HCT116 (cell line): Measurements from ENCODE around the gene CCM2L. TPM values are rescaled to one million over a fixed set of nuclear protein-coding genes. Genes with fewer than 3 reads are reported as not detected.

Source experiments
- ATAC-seq: fragments of 200-7000 bp; cut with Tn5 transposase; 2 replicates; pipeline ENCODE4 v1.9.1; 2020; ENCODE audit warnings: mild to moderate bottlenecking, moderate library complexity
- BruUV-seq: library from RNA; stranded (reverse); fragments of 400-500 nt; replicated peaks from 2 replicates; lab custom pipeline; 2021; lab: Mats Ljungman, UMichigan
- CTCF ChIA-PET: fragments of 300-600 bp; sonication (Branson Sonifier 250); formaldehyde crosslinking; loops from one replicate; lab custom pipeline; 2021; ENCODE audit warnings: antibody characterized with exemption; lab: Charles Lee
- POLR2A ChIA-PET: fragments of 300-600, 350-600 bp; sonication (Branson Sonifier 250); formaldehyde crosslinking; loops from one replicate; lab custom pipeline; 2021; ENCODE audit warnings: antibody characterized with exemption; lab: Charles Lee
- RAD21 ChIA-PET, 2 experiments: fragments of 300-600 bp; sonication (Branson Sonifier 250); formaldehyde crosslinking; loops; one replicate each; lab custom pipeline; 2023; ENCODE audit warnings: low total read pairs in 2 of 2; ENCODE audit not compliant: uncharacterized antibody in 2 of 2, unreplicated experiment in 2 of 2, low non-redundant PET in 1 of 2; lab: Charles Lee
- DNase-seq: peaks from one replicate; pipeline ENCODE4 v3.0.0-alpha.2; 2010; ENCODE audit warnings: low read depth, low spot score
- H2AFZ ChIP-seq: fragments of 200-600 bp; shearing (Covaris generic), sonication (generic); 2 replicates; pipeline ENCODE4 v1.6.1; 2017; ENCODE audit warnings: low read depth, mixed run types, mixed read lengths, antibody characterized with exemption, low read length; ENCODE audit not compliant: poor library complexity, severe bottlenecking
- H3K27ac ChIP-seq: 2 replicates; pipeline ENCODE4 v1.5.1; 2012; ENCODE audit warnings: low read depth, low read length
- H3K27me3 ChIP-seq: fragments of 200-600 bp; sonication (generic); 2 replicates; pipeline ENCODE4 v1.6.1; 2016; ENCODE audit warnings: mixed run types, low read length, mixed read lengths; ENCODE audit not compliant: insufficient read depth
- H3K36me3 ChIP-seq, 2 experiments: fragments of 200-500 bp in 1 of 2; fragments of 200-600 bp in 1 of 2; sonication (Bioruptor generic) in 1 of 2; sonication (generic) in 1 of 2; 2 replicates each; pipeline versions ENCODE4 v1.5.1 to v1.6.1; 2014 to 2016; ENCODE audit warnings: low read length in 2 of 2, inconsistent platforms in 1 of 2, mixed read lengths in 1 of 2, mixed run types in 1 of 2; ENCODE audit not compliant: insufficient read depth in 2 of 2, control insufficient read depth in 1 of 2
- H3K4me1 ChIP-seq, 2 experiments: fragments of 200-600 bp in 1 of 2; sonication (generic) in 1 of 2; 2 replicates each; pipeline versions ENCODE4 v1.5.1 to v1.6.1; 2012 to 2017; ENCODE audit warnings: low read length in 2 of 2, inconsistent platforms in 1 of 2, mild to moderate bottlenecking in 1 of 2, mixed read lengths in 1 of 2, mixed run types in 1 of 2, moderate library complexity in 1 of 2; ENCODE audit not compliant: insufficient read depth in 2 of 2, control insufficient read depth in 1 of 2
- H3K4me2 ChIP-seq: fragments of 200-600 bp; sonication (generic); 2 replicates; pipeline ENCODE4 v1.6.1; 2017; ENCODE audit warnings: mixed run types, low read length, mixed read lengths
- H3K4me3 ChIP-seq, 2 experiments: fragments of 200-600 bp in 1 of 2; sonication (generic) in 1 of 2; replicated peaks in 1 of 2; 2 replicates each; pipeline ENCODE4 v1.5.1; 2011 to 2016; ENCODE audit warnings: low read length in 2 of 2, control low read depth in 1 of 2, low read depth in 1 of 2, mild to moderate bottlenecking in 1 of 2, mixed read lengths in 1 of 2, mixed run types in 1 of 2
- H3K79me2 ChIP-seq: fragments of 200-600 bp; sonication (generic); 2 replicates; pipeline ENCODE4 v1.6.1; 2017; ENCODE audit warnings: mild to moderate bottlenecking, mixed run types, low read length, moderate library complexity, mixed read lengths; ENCODE audit not compliant: insufficient read depth
- H3K9ac ChIP-seq: fragments of 200-600 bp; sonication (generic); 2 replicates; pipeline ENCODE4 v1.6.1; 2016; ENCODE audit warnings: low read length, mixed read lengths
- H3K9me2 ChIP-seq: fragments of 200-600 bp; sonication (generic), shearing (Covaris generic); 2 replicates; pipeline ENCODE4 v1.6.1; 2017; ENCODE audit warnings: mixed run types, mild to moderate bottlenecking, moderate library complexity; ENCODE audit not compliant: insufficient read depth
- H3K9me3 ChIP-seq, 2 experiments: fragments of 200-500 bp in 1 of 2; fragments of 200-600 bp in 1 of 2; sonication (Bioruptor generic) in 1 of 2; sonication (generic) in 1 of 2; 2 replicates each; pipeline ENCODE4 v1.6.1; 2014 to 2017; ENCODE audit warnings: low read length in 2 of 2, mixed read lengths in 2 of 2, inconsistent platforms in 1 of 2, low read depth in 1 of 2, mild to moderate bottlenecking in 1 of 2, mixed run types in 1 of 2, moderate library complexity in 1 of 2; ENCODE audit not compliant: control insufficient read depth in 1 of 2, insufficient read depth in 1 of 2
- H4K20me1 ChIP-seq: fragments of 200-600 bp; sonication (generic), shearing (Covaris generic); 2 replicates; pipeline ENCODE4 v1.6.1; 2017; ENCODE audit warnings: mixed run types, mild to moderate bottlenecking, moderate library complexity; ENCODE audit not compliant: insufficient read depth
- CBX3 ChIP-seq: IDR thresholded peaks from 2 replicates; pipeline ENCODE4 v1.6.1; 2012; ENCODE audit warnings: low read depth
- CTCF ChIP-seq, 3 experiments: fragments of 200-600 bp in 1 of 3; sonication (generic) in 1 of 3; IDR thresholded peaks in 2 of 3; conservative IDR thresholded peaks in 1 of 3; 2 replicates each; pipeline ENCODE4 v1.5.1; 2012 to 2017; ENCODE audit warnings: low read depth in 2 of 3, low read length in 2 of 3, antibody characterized with exemption in 1 of 3, borderline replicate concordance in 1 of 3, control low read depth in 1 of 3, mild to moderate bottlenecking in 1 of 3, mixed read lengths in 1 of 3, mixed run types in 1 of 3, moderate library complexity in 1 of 3; ENCODE audit not compliant: insufficient read depth in 1 of 3
- EGR1 ChIP-seq: IDR thresholded peaks from 2 replicates; pipeline ENCODE4 v1.6.1; 2012; ENCODE audit warnings: low read depth
- ELF1 ChIP-seq: IDR thresholded peaks from 2 replicates; pipeline ENCODE4 v1.6.1; 2012; ENCODE audit warnings: low read depth, borderline replicate concordance
- EZH2phosphoT487 ChIP-seq: fragments of 200-600 bp; IDR thresholded peaks from 2 replicates; pipeline ENCODE4 v1.6.1; 2018; ENCODE audit warnings: antibody characterized with exemption, borderline replicate concordance
- FOSL1 ChIP-seq: IDR thresholded peaks from 2 replicates; pipeline ENCODE4 v1.6.1; 2012; ENCODE audit warnings: low read depth
- JUND ChIP-seq: IDR thresholded peaks from 2 replicates; pipeline ENCODE4 v1.6.1; 2012
- MAX ChIP-seq: IDR thresholded peaks from 2 replicates; pipeline ENCODE4 v1.6.1; 2012
- POLR2AphosphoS5 ChIP-seq: IDR thresholded peaks from 2 replicates; pipeline ENCODE4 v1.6.1; 2011; ENCODE audit warnings: mild to moderate bottlenecking, low read depth, low read length, moderate library complexity
- REST ChIP-seq: IDR thresholded peaks from 2 replicates; pipeline ENCODE4 v1.6.1; 2012; ENCODE audit warnings: low read depth
- SP1 ChIP-seq: IDR thresholded peaks from 2 replicates; pipeline ENCODE4 v1.6.1; 2012; ENCODE audit warnings: low read depth
- SRF ChIP-seq: IDR thresholded peaks from 2 replicates; pipeline ENCODE4 v1.6.1; 2012; ENCODE audit warnings: low read depth
- ZFX ChIP-seq: fragments of 450-650 bp; IDR thresholded peaks from 2 replicates; pipeline ENCODE4 v1.6.1; 2017
- ZNF274 ChIP-seq: fragments of 200-500 bp; sonication (Bioruptor generic); IDR thresholded peaks from 2 replicates; pipeline ENCODE4 v1.6.1; 2014; ENCODE audit warnings: mild to moderate bottlenecking, low read depth, low read length, inconsistent platforms
- intact Hi-C: fragments of 100-400 bp; cut with micrococcal nuclease; formaldehyde crosslinking; loops from 2 replicates; pipeline ENCODE4 v1.10.0; 2022
- total RNA-seq: library from RNA; stranded (reverse); gene quantifications from one replicate; pipeline ENCODE4 v1.2.1, GENCODE V29; 2021; ENCODE audit not compliant: unreplicated experiment

CCM2L gene
- total RNA-seq, 1 experiment from 2014 or later, result 1.4 TPM

GRCh38 chr20:32052778-32053362 is 42.6 kb downstream of the CCM2L start:
- Histone ChIP-seq H3K9me3 (no peaks in the 10 kb centered on the region), H2AFZ (no peak overlapping the region), H3K9ac (no peak overlapping the region), H3K27ac (no peak overlapping the region), H3K4me1 (no peaks in the 10 kb centered on the region), H3K79me2 (no peaks in the 10 kb centered on the region), H4K20me1 (no peaks in the 10 kb centered on the region), H3K36me3 (no peaks in the 10 kb centered on the region), H3K4me3 (no peak overlapping the region), H3K4me2 (no peak overlapping the region), H3K27me3 (peaks cover 6% of the 10 kb centered on the region; the same call in 1 of the 2 replicates), H3K9me2 (no peaks in the 10 kb centered on the region)
- RAD21 ChIA-PET, result no interaction called here
- no TSS peak for BruUV-seq
- no peak for TF ChIP-seq SP1
- TF ChIP-seq ELF1, result no peak
- no peak for TF ChIP-seq EZH2phosphoT487
- no peak for TF ChIP-seq FOSL1
- ATAC-seq, result no peak
- DNase-seq, result no peak
- CTCF ChIA-PET, result no interaction called here
- intact Hi-C loops, result no loop called here
- POLR2A ChIA-PET, result no interaction called here

- H3K4me3 ChIP-seq, result no peak overlapping the region
- intact Hi-C loops, result no loop called here
- no TSS peak for BruUV-seq
- no peaks in the 10 kb centered on the region for H3K36me3 ChIP-seq
- DNase-seq, result no peak
- POLR2A ChIA-PET, result no interaction called here
- CTCF ChIA-PET, result interaction anchor here (0.7 kb wide), 2 partner anchors 10 to 610 kb away, joined by 3 read pairs; no protein-coding TSS in a partner anchor
- no peak overlapping the region for H3K27ac ChIP-seq
- H3K4me2 ChIP-seq, result no peak overlapping the region
- ATAC-seq, result no peak
- TF ChIP-seq JUND (no peak), MAX (no peak), ZFX (no peak), POLR2AphosphoS5 (no peak), ZNF274 (no peak), EGR1 (no peak), SRF (no peak), CTCF (IDR thresholded peaks at IDR 0.05 in 2 of 3, conservative IDR thresholded peaks at IDR 0.05 in 1 of 3; ENCODE audit: borderline replicate concordance in 1 of 3, insufficient read depth in 1 of 3, low read depth in 2 of 3, low read length in 2 of 3) (no peak), REST (no peak), CBX3 (no peak)
- TF ChIP-seq, all 23 proteins: peak for 0
- H3K79me2 ChIP-seq, result no peaks in the 10 kb centered on the region
- RAD21 ChIA-PET, result no interaction called here
- no peak overlapping the region for H3K9ac ChIP-seq
- H2AFZ ChIP-seq, result no peak overlapping the region
- H3K9me3 ChIP-seq, result no peaks in the 10 kb centered on the region
- no peaks in the 10 kb centered on the region for H3K4me1 ChIP-seq
- H4K20me1 ChIP-seq, result no peaks in the 10 kb centered on the region
- no peaks in the 10 kb centered on the region for H3K9me2 ChIP-seq
- peaks cover 8% of the 10 kb centered on the region for H3K27me3 ChIP-seq
Measured at GRCh38 chr20:32053648-32054047, 43.4 kb downstream of the CCM2L start.
